UCSD-AML1 (cell line): Measurements from ENCODE around the gene UBE2E1.
"Not testable (repeated sequence)": the region's sequence is repeated elsewhere in the genome, so short reads cannot be mapped to it uniquely, and the experiment has no call there.

ENCODE experiments used
- DNase-seq: peaks from one replicate; lab custom pipeline; 2025; ENCODE audit not compliant: unreplicated experiment; lab: John Stamatoyannopoulos, UW

Gene UBE2E1

GRCh38 chr3:23915537-23916108 lies 109.9 kb downstream of the UBE2E1 start:
- no peak for DNase-seq

DNA sequence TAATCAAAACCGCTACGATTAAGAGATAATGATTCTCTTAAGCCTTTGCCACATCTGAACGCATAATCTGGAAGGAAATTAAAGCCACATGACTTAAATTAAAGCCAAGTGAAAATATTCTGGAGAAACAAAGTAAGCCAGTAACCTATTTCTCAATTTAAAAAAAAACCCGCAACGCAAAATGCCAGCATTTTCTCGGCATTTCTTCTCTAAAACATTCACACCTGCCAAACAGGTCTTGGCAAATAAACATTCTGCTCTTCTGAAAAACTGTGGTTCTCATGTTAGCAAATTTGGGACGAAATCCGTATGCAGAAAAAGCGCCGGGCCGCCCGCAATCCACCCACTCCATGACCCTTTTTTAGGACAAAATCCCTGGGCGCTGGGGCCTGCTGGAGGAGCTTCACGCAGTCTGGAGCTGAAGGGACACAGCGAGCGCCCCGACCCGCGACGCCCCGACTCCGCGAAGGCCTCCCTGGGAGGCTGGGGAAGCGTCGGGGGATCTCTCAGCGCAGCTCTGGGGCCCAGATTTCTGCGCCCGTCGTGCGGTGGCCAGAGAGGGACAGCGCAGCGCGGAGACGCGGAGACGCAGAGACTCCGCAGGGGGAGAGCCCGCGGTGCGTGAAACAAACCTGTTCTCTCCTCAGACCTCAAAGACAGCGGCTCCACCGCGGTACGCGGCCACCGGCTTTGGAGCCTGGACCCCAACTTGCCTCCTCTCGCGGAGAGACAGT lies 110.6 kb downstream of the UBE2E1 start:
- DNase-seq: no peak

GRCh38 chr3:23916886-23917678 lies 111.3 kb downstream of the UBE2E1 start, which contains the start of the genes NKIRAS1 and RPL15:
TSS of gene NKIRAS1 (minus strand) at chr3:23916990. CDS start at chr3:23910904, 6,086 bp downstream.
TSS of gene RPL15 (plus strand) at chr3:23917132. CDS start at chr3:23917860, 728 bp downstream.
- DNase-seq: peak; percentile 96

DNA sequence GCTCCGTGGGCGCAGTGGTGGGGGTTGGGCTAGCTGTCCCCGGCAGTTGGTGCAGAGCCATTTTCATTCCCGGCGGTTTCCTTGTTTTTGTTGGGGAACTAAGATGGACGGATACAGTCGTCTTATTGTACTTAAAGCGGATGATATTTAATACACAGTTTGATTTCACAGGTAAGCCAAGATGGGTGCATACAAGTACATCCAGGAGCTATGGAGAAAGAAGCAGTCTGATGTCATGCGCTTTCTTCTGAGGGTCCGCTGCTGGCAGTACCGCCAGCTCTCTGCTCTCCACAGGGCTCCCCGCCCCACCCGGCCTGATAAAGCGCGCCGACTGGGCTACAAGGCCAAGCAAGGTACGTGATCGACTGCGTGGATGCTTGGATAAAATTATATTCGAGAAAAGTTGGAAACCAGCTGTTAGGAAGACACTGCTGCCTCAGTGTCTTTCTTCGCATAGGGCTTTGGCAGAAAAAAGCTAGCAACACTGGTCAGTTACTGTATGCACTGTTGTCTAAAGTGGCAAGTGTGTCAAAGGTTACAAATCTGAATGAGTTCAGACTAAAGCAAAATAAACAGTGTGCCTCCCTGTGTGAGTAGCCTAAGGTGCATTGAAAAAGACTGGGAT lies 112.0 kb downstream of the UBE2E1 start:
- not testable (repeated sequence) for DNase-seq

GRCh38 chr3:23918331-23918730 lies 112.6 kb downstream of the UBE2E1 start:
- DNase-seq: not testable (repeated sequence)

- no peak for DNase-seq
Measured at GRCh38 chr3:23919628-23920027, 113.9 kb downstream of the UBE2E1 start.

DNA sequence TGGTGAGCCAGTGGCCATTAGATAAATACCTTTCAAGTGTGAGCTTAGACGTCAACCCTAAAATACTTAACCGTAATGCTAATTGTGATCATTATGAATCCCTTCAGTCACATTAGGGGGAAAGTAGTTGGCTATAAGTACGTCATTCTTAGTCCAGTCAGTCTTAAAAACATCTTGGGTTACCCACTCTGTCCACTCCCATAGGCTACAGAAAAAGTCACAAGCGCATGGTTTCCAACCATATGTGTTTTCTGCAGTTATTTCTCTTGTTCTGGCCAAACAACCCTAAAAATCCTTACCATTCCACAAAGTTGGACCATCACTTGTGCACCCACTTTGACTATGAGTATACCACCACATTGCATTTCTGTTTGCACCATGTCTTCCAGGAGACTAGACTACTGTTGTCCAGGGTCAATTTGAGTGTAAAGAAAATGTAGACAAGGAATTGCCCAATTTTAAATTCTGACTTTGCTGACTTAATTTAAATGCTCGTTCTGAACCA lies 114.4 kb downstream of the UBE2E1 start:
- DNase-seq: no peak

- DNase-seq: no peak
Measured at GRCh38 chr3:23921052-23921511, 115.3 kb downstream of the UBE2E1 start.

DNA sequence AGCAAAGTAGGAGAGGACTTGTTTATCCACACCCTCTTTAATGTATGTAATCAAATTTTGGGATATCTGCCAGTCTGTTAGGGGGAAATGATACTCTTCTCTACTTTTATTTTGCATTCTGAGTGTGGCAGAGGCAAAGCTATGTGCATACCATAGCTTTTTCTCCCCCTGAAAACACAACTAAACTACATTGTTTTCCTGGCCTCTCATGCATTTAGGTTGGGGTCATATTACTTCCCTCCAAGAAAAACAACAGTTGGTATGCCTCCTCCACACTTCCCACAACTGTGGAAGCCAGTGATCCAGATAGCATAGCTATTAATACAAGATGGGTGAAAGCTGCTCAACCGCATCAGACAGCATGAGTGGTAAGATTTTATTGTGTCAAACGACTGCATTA lies 118.0 kb downstream of the UBE2E1 start:
- no peak for DNase-seq

DNA sequence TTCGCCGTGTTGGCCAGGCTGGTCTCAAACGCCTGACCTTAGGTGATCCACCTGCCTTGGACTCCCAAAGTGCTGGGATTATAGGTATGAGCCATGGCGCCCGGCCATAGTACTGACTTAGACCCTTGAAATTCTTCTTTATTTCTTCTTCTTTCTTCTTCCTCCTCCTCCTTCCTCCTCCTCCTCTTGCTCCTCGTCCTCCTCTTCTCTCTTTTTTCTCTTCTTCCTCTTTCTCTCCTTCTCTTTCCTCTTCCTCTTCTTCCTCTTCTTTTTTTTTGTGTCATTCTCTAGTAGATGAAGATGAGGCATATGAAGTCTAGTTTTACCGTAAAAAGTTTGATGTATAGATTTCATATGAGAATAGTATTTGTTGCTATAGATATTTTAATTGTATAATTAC lies 120.5 kb downstream of the UBE2E1 start:
- DNase-seq: no peak

DNA sequence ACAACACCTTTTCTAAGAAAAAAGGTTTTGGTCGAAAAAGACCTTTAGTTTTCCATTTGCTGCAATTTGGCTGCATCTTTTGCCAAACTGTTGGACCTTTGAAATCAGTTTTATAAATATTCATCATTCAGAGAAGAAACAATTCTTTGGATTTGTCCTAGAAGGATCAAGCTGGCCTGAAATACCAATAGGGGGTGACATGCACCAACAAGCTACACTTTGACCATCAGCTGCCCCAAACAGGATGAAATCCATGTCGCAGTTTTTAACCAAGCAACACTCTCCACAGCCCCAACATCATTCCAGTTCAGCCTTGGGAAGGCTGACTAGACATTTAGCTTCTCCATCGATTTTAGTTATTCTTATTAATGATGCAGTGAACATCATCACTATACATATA lies 121.0 kb downstream of the UBE2E1 start:
- no peak for DNase-seq

- no peak for DNase-seq
Measured at GRCh38 chr3:23928524-23928923, 122.8 kb downstream of the UBE2E1 start.

- no peak for DNase-seq
Measured at GRCh38 chr3:23931597-23931996, 125.8 kb downstream of the UBE2E1 start.

GRCh38 chr3:23932571-23932970 lies 126.8 kb downstream of the UBE2E1 start:
- no peak for DNase-seq

GRCh38 chr3:23934253-23934652 lies 128.5 kb downstream of the UBE2E1 start:
- no peak for DNase-seq

DNA sequence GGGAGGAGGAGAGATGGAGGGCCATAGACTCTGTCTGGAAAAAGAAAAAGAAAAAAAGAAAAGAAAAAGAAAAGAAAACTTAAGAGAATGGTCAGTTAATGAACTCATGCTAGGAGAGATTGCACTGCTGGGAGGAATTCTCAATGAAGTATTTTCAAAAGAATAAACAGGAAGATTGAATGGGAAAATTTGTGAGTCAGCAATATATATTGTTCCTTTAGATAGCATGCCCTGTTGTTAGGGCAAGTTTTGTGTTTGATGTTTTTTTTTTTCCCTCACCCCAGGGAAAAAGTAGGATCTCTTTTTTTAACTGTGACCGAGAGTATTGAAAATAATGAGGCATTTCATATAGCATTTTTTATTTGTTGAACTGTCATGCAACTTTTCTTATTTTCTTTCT lies 131.5 kb downstream of the UBE2E1 start:
- DNase-seq: no peak

GRCh38 chr3:23938688-23939087 lies 132.9 kb downstream of the UBE2E1 start:
- DNase-seq: no peak

- no peak for DNase-seq
Measured at GRCh38 chr3:23940775-23941174, 135.0 kb downstream of the UBE2E1 start.
